OCI-LY1 (cell line): Measurements from ENCODE around the gene HTR4.

ENCODE experiments used
- H2AFZ ChIP-seq: fragments of 200-600 bp; sonication (generic), shearing (Covaris generic); 2 replicates; pipeline ENCODE4 v1.6.0; 2014; ENCODE audit warnings: antibody characterized with exemption, mild to moderate bottlenecking, low read length
- H3F3A ChIP-seq: fragments of 200-600 bp; sonication (generic), shearing (Covaris generic); 2 replicates; pipeline ENCODE4 v1.6.0; 2014; ENCODE audit warnings: mild to moderate bottlenecking, antibody characterized with exemption, low read length, moderate library complexity; ENCODE audit not compliant: insufficient read depth
- H3K27ac ChIP-seq: fragments of 200-600 bp; sonication (generic); 2 replicates; pipeline ENCODE4 v1.5.1; 2014; ENCODE audit warnings: low read length, mixed run types, mild to moderate bottlenecking, low read depth; ENCODE audit not compliant: poor library complexity, severe bottlenecking
- H3K27me3 ChIP-seq: fragments of 200-600 bp; sonication (generic); 2 replicates; pipeline ENCODE4 v1.6.0; 2014; ENCODE audit warnings: antibody characterized with exemption, mild to moderate bottlenecking, low read length, moderate library complexity; ENCODE audit not compliant: insufficient read depth
- H3K36me3 ChIP-seq: fragments of 200-600 bp; sonication (generic); 2 replicates; pipeline ENCODE4 v1.6.1; 2014; ENCODE audit warnings: mild to moderate bottlenecking, antibody characterized with exemption, low read length, moderate library complexity, mixed read lengths; ENCODE audit not compliant: insufficient read depth
- H3K4me1 ChIP-seq: fragments of 200-600 bp; sonication (generic); 2 replicates; pipeline ENCODE4 v1.5.1; 2014; ENCODE audit warnings: mild to moderate bottlenecking, low read length, moderate library complexity; ENCODE audit not compliant: insufficient read depth, severe bottlenecking
- H3K4me2 ChIP-seq: fragments of 200-600 bp; sonication (generic), shearing (Covaris generic); 2 replicates; pipeline ENCODE4 v1.6.1; 2014; ENCODE audit warnings: low read length
- H3K4me3 ChIP-seq: fragments of 200-600 bp; sonication (generic); 2 replicates; pipeline ENCODE4 v1.5.1; 2014; ENCODE audit warnings: low read length, low read depth, mild to moderate bottlenecking, mixed read lengths; ENCODE audit not compliant: poor library complexity, severe bottlenecking
- H3K79me2 ChIP-seq: fragments of 200-600 bp; shearing (Covaris generic); 2 replicates; pipeline ENCODE4 v1.6.1; 2016; ENCODE audit warnings: mixed run types, low read length, mixed read lengths; ENCODE audit not compliant: insufficient read depth
- H3K9ac ChIP-seq: fragments of 200-600 bp; sonication (generic), shearing (Covaris generic); 2 replicates; pipeline ENCODE4 v1.6.1; 2014; ENCODE audit warnings: mild to moderate bottlenecking, low read length, mixed read lengths
- H3K9me2 ChIP-seq: fragments of 200-600 bp; sonication (generic), shearing (Covaris generic); 2 replicates; pipeline ENCODE4 v1.6.1; 2014; ENCODE audit warnings: low read depth, mild to moderate bottlenecking, low read length, mixed read lengths
- H3K9me3 ChIP-seq: fragments of 200-600 bp; shearing (Covaris generic); 2 replicates; pipeline ENCODE4 v1.6.1; 2014; ENCODE audit warnings: low read length, mixed read lengths
- H4K20me1 ChIP-seq: fragments of 200-600 bp; sonication (generic), shearing (Covaris generic); 2 replicates; pipeline ENCODE4 v1.6.0; 2016; ENCODE audit warnings: mild to moderate bottlenecking, low read length; ENCODE audit not compliant: insufficient read depth
- CTCF ChIP-seq: fragments of 200-600 bp; sonication (generic), shearing (Covaris generic); IDR thresholded peaks from 2 replicates; pipeline ENCODE4 v1.5.1; 2017; ENCODE audit warnings: mild to moderate bottlenecking, antibody characterized with exemption, low read length, moderate library complexity, mixed read lengths
- EZH2 ChIP-seq: fragments of 200-600 bp; sonication (generic), shearing (Covaris generic); IDR thresholded peaks from 2 replicates; pipeline ENCODE4 v1.8.0; 2017; ENCODE audit warnings: borderline replicate concordance, mixed run types, mild to moderate bottlenecking, antibody characterized with exemption, low read length, moderate library complexity, mixed read lengths

HTR4 gene

GRCh38 chr5:148620696-148621095 is 33.6 kb downstream of the HTR4 start:
- TF ChIP-seq CTCF (no peak), EZH2 (no peak)
- Histone ChIP-seq H2AFZ (no peak overlapping the region), H3K9me2 (no peaks in the 10 kb centered on the region), H4K20me1 (no peaks in the 10 kb centered on the region), H3K27me3 (no peaks in the 10 kb centered on the region), H3K36me3 (no peaks in the 10 kb centered on the region), H3K9ac (no peak overlapping the region), H3K4me2 (no peak overlapping the region), H3K4me3 (no peak overlapping the region), H3K79me2 (no peaks in the 10 kb centered on the region), H3K9me3 (no peaks in the 10 kb centered on the region), H3K27ac (no peak overlapping the region), H3K4me1 (no peaks in the 10 kb centered on the region), H3F3A (no peaks in the 10 kb centered on the region)

- TF ChIP-seq EZH2 (no peak), CTCF (no peak)
- Histone ChIP-seq H2AFZ (no peak overlapping the region), H3K4me2 (no peak overlapping the region)
Observed at GRCh38 chr5:148620091-148620490, 34.2 kb downstream of the HTR4 start.

DNA sequence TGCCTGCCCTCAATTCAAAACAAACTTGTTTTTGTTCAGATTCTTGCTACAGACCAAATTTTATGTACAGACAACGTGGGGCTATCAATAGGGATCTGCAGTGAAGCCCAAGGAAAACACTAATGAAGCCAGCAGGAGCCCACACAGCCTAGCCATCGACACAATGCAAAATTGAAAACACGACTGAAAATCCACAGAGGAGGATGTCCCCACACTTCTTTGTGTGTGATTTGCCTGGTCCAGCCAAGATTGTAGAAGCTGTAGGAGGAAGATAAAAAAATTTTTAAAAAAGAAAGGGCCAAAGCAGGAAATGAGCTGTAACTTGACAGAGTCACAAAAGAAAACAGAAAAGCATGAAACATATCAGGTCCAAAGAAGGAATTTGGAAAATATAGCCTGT is 34.8 kb downstream of the HTR4 start:
- no peak for TF ChIP-seq CTCF
- Histone ChIP-seq H3K4me1 (no peaks in the 10 kb centered on the region), H2AFZ (no peak overlapping the region), H3K9me3 (no peaks in the 10 kb centered on the region), H3K79me2 (no peaks in the 10 kb centered on the region), H3K9me2 (no peaks in the 10 kb centered on the region), H4K20me1 (no peaks in the 10 kb centered on the region), H3K4me3 (no peak overlapping the region), H3K36me3 (no peaks in the 10 kb centered on the region), H3K4me2 (no peak overlapping the region), H3K9ac (no peak overlapping the region), H3K27me3 (no peaks in the 10 kb centered on the region), H3F3A (no peaks in the 10 kb centered on the region), H3K27ac (no peak overlapping the region)

More at GRCh38 chr5:148620091-148620490, 34.2 kb downstream of the HTR4 start:
- H3F3A ChIP-seq: no peaks in the 10 kb centered on the region
- no peaks in the 10 kb centered on the region for H3K9me2 ChIP-seq
- H4K20me1 ChIP-seq: no peaks in the 10 kb centered on the region
- no peaks in the 10 kb centered on the region for H3K27me3 ChIP-seq
- H3K4me3 ChIP-seq: no peak overlapping the region
- no peak overlapping the region for H3K27ac ChIP-seq
- no peaks in the 10 kb centered on the region for H3K4me1 ChIP-seq
- no peaks in the 10 kb centered on the region for H3K36me3 ChIP-seq
- H3K9ac ChIP-seq: no peak overlapping the region
- H3K79me2 ChIP-seq: no peaks in the 10 kb centered on the region
- no peaks in the 10 kb centered on the region for H3K9me3 ChIP-seq
